CD8-positive, alpha-beta memory T cell (primary cell): ENCODE results near the gene DGAT2. TPM values are rescaled to one million over a fixed set of nuclear protein-coding genes. Genes with fewer than 3 reads are reported as not detected.

Source experiments
- CTCF ChIA-PET: fragments of 350-600 bp; sonication (Branson Sonifier 250); formaldehyde crosslinking; loops from one replicate; lab custom pipeline; 2021; ENCODE audit warnings: antibody characterized with exemption; lab: Charles Lee
- POLR2A ChIA-PET: fragments of 350-600 bp; sonication (Branson Sonifier 250); formaldehyde crosslinking; loops from one replicate; lab custom pipeline; 2021; ENCODE audit warnings: antibody characterized with exemption; lab: Charles Lee
- DNase-seq, 5 donors: peaks; one replicate each; pipeline versions ENCODE4 v3.0.0 to v3.0.0-alpha.2; 2020 to 2022; ENCODE audit warnings: mixed read lengths in 1 of 5
- H3K27ac ChIP-seq: one replicate; pipeline ENCODE4 v1.7.0; 2013; ENCODE audit warnings: low read depth, mild to moderate bottlenecking, low read length, moderate library complexity
- H3K27me3 ChIP-seq: 2 replicates; pipeline ENCODE4 v1.7.0; 2013; ENCODE audit warnings: low read length, mild to moderate bottlenecking; ENCODE audit not compliant: insufficient read depth, poor library complexity, severe bottlenecking
- H3K36me3 ChIP-seq: 2 replicates; pipeline ENCODE4 v1.7.0; 2013; ENCODE audit warnings: mild to moderate bottlenecking, low read length, moderate library complexity; ENCODE audit not compliant: insufficient read depth
- H3K4me1 ChIP-seq: 2 replicates; pipeline ENCODE4 v1.7.0; 2013; ENCODE audit warnings: mild to moderate bottlenecking, low read length, moderate library complexity; ENCODE audit not compliant: insufficient read depth
- H3K4me3 ChIP-seq: 2 replicates; pipeline ENCODE4 v1.7.0; 2013; ENCODE audit warnings: mild to moderate bottlenecking, low read length
- H3K9me3 ChIP-seq: 2 replicates; pipeline ENCODE4 v1.7.0; 2013; ENCODE audit warnings: mild to moderate bottlenecking, low read length
- H3K27ac Mint-ChIP-seq, 8 donors: one replicate each; pipeline ENCODE4 v1.8.0; 2020 to 2021; ENCODE audit warnings: mixed read lengths in 8 of 8, mild to moderate bottlenecking in 6 of 8, inconsistent platforms in 3 of 8, moderate library complexity in 3 of 8
- H3K27me3 Mint-ChIP-seq, 2 donors: one replicate each; pipeline ENCODE4 v1.8.0; 2020 to 2021; ENCODE audit warnings: mixed read lengths in 2 of 2, mild to moderate bottlenecking in 1 of 2, moderate library complexity in 1 of 2
- H3K36me3 Mint-ChIP-seq, 3 donors: one replicate each; pipeline ENCODE4 v1.8.0; 2020 to 2021; ENCODE audit warnings: mixed read lengths in 3 of 3, inconsistent platforms in 1 of 3, mild to moderate bottlenecking in 1 of 3
- H3K4me1 Mint-ChIP-seq, 3 donors: one replicate each; pipeline ENCODE4 v1.8.0; 2020 to 2021; ENCODE audit warnings: mixed read lengths in 3 of 3, inconsistent platforms in 1 of 3, mild to moderate bottlenecking in 1 of 3
- H3K4me3 Mint-ChIP-seq, 7 donors: one replicate each; pipeline ENCODE4 v1.8.0; 2020 to 2021; ENCODE audit warnings: mixed read lengths in 7 of 7, mild to moderate bottlenecking in 6 of 7, moderate library complexity in 4 of 7, inconsistent platforms in 2 of 7
- H3K9me3 Mint-ChIP-seq, 5 donors: one replicate each; pipeline ENCODE4 v1.8.0; 2020 to 2022; ENCODE audit warnings: mixed read lengths in 5 of 5, mild to moderate bottlenecking in 3 of 5, moderate library complexity in 2 of 5, inconsistent platforms in 1 of 5
- polyA plus RNA-seq: library from polyadenylated mRNA; unstranded; fragments of 300-500 nt; fragmentation: Illumina TruSeq; gene quantifications from one replicate; pipeline ENCODE4 v1.2.3, GENCODE V29; 2021
- total RNA-seq, 2 experiments: library from RNA; stranded (reverse); gene quantifications; one replicate each; pipeline ENCODE4 v1.2.3, GENCODE V29; 2021

Gene DGAT2
- total and polyA plus RNA-seq, 3 experiments from 2014 or later: 5.5 to 5.6 TPM; not detected in 1

DNA sequence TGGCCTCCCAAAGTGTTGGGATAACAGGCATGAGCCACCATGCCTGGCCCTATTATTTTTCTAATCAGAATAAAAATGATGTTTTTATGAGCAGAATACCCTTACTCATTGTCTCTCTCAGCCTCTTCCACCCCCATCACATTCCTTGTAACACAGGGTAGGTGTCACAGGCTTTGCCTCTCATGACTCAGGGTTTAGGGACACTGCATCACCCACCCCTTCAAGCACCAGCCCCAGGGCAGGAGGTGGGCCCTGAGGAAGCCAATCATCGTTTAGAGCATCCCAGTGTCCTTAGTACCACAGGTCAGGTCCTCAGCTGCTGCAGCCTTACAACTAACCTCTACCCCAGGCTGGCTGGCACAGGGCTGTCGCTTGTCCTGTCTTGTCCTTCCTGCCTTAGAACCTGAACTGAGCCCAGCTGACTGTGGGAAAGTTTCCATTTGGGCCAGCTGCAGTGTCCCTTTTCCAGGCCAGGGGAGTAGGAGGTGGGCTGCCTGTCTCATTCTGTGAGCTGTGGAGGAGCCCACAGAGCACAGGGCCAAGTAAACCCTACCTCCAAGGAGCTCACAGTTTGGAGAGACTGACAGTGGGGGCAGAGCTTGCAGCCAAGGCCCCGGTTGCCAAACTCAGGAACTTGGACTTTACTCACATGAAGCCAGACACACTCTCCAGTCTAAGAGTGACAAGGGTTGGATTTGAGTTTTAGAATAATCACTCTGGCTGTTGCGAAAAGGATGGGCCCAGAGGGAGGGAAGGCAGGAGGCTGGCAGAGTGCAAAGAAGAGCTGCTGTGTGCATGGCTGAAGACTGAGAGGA, 26.9 kb downstream of the DGAT2 start:
- Mint-ChIP-seq H3K36me3 (no peaks in the 10 kb centered on the region), H3K4me1 (no peaks in the 10 kb centered on the region), H3K27ac (no peak overlapping the region), H3K4me3 (no peak overlapping the region), H3K9me3 (no peaks in the 10 kb centered on the region), H3K27me3 (no peaks in the 10 kb centered on the region)
- ChIA-PET CTCF (interaction anchor here (1.0 kb wide), 1 partner anchor 73 kb away, joined by 3 read pairs; no protein-coding TSS in a partner anchor), POLR2A (no interaction called here)
- Histone ChIP-seq H3K27me3 (no peaks in the 10 kb centered on the region), H3K27ac (no peak overlapping the region), H3K4me3 (no peak overlapping the region), H3K36me3 (no peaks in the 10 kb centered on the region), H3K4me1 (no peaks in the 10 kb centered on the region), H3K9me3 (no peaks in the 10 kb centered on the region)
- no peak for DNase-seq

DNA sequence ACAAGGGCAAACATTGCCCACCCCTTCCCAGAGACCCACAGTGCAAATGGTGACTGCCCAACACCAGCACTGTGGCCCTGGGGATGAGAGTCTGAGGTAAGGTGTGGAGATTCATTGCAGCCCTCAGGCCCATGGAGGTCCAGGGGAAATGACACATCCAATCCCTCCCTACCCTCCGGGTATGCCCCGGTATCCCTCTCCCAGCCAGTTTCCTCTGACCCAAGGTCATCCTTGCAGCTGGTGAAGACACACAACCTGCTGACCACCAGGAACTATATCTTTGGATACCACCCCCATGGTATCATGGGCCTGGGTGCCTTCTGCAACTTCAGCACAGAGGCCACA, 27.5 kb downstream of the DGAT2 start:
- POLR2A ChIA-PET: no interaction called here

GRCh38 chr11:75797116-75797515, 28.5 kb downstream of the DGAT2 start:
- ChIA-PET CTCF (no interaction called here), POLR2A (no interaction called here)
- Mint-ChIP-seq H3K27ac (no peak overlapping the region), H3K4me3 (no peak overlapping the region), H3K9me3 (no peaks in the 10 kb centered on the region), H3K36me3 (no peaks in the 10 kb centered on the region), H3K27me3 (no peaks in the 10 kb centered on the region), H3K4me1 (peaks cover 6 to 11% (median 9%) of the 10 kb centered on the region in 3 donors)
- no peaks in the 10 kb centered on the region for H3K36me3 ChIP-seq
- no peak for DNase-seq
- H3K4me3 ChIP-seq: no peak overlapping the region
- no peaks in the 10 kb centered on the region for H3K9me3 ChIP-seq
- peaks cover 11% of the 10 kb centered on the region for H3K4me1 ChIP-seq
- no peak overlapping the region for H3K27ac ChIP-seq
- no peaks in the 10 kb centered on the region for H3K27me3 ChIP-seq

More for the DNA sequence above, 27.5 kb downstream of the DGAT2 start:
- Mint-ChIP-seq H3K4me1 (peaks cover under 1 to 4% (median 2%) of the 10 kb centered on the region in 3 donors), H3K9me3 (no peaks in the 10 kb centered on the region), H3K36me3 (no peaks in the 10 kb centered on the region), H3K4me3 (no peak overlapping the region), H3K27ac (no peak overlapping the region), H3K27me3 (no peaks in the 10 kb centered on the region)
- no peaks in the 10 kb centered on the region for H3K9me3 ChIP-seq
- no peaks in the 10 kb centered on the region for H3K36me3 ChIP-seq
- CTCF ChIA-PET: no interaction called here
- peaks cover under 1% of the 10 kb centered on the region for H3K4me1 ChIP-seq
- no peak overlapping the region for H3K27ac ChIP-seq
- no peak overlapping the region for H3K4me3 ChIP-seq
- no peaks in the 10 kb centered on the region for H3K27me3 ChIP-seq
- no peak for DNase-seq

DNA sequence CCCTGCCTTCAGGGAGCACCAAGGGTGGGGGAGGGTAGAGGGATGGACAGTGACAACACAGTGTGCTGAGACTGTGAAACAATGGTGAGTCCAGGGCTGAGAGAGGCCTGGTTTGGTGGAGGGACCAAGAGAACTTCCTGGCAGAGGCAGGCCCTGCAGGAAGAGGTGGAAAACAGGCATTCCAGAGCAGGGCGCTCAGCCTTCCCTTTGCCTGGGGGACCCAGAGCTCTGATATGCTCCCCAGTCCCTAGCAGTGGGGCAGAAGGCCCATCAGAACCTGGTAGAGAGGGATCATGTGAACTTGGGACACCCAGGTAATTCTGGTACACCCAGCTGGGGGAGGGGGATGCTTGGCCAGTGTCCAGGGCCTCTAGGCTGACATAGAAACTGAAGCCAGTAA, 29.2 kb downstream of the DGAT2 start:
- H3K27ac Mint-ChIP-seq: no peak overlapping the region
- H3K9me3 Mint-ChIP-seq: no peaks in the 10 kb centered on the region
- DNase-seq: no peak
- no peaks in the 10 kb centered on the region for H3K9me3 ChIP-seq
- no peak overlapping the region for H3K27ac ChIP-seq
- H3K4me3 ChIP-seq: no peak overlapping the region
- H3K36me3 ChIP-seq: no peaks in the 10 kb centered on the region
- H3K36me3 Mint-ChIP-seq: no peaks in the 10 kb centered on the region
- POLR2A ChIA-PET: no interaction called here
- H3K4me1 Mint-ChIP-seq: peaks cover 6 to 11% (median 9%) of the 10 kb centered on the region in 3 donors
- H3K4me3 Mint-ChIP-seq: no peak overlapping the region
- H3K27me3 Mint-ChIP-seq: no peaks in the 10 kb centered on the region
- no peaks in the 10 kb centered on the region for H3K27me3 ChIP-seq
- CTCF ChIA-PET: no interaction called here
- peaks cover 12% of the 10 kb centered on the region for H3K4me1 ChIP-seq

DNA sequence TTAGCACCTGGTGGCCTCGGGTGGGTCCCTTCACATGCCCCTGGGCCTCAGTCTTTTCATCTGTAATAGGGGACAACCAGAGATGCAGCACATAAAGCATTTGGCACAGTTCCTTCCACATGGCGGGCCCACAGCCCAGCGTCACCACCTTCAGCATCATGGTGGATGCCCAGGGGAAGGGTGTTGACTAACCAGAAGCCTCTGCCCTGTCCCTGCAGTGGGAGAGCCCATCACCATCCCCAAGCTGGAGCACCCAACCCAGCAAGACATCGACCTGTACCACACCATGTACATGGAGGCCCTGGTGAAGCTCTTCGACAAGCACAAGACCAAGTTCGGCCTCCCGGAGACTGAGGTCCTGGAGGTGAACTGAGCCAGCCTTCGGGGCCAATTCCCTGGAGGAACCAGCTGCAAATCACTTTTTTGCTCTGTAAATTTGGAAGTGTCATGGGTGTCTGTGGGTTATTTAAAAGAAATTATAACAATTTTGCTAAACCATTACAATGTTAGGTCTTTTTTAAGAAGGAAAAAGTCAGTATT, 31.6 kb downstream of the DGAT2 start:
- H3K36me3 ChIP-seq: no peaks in the 10 kb centered on the region
- ChIA-PET POLR2A (no interaction called here), CTCF (interaction anchor here (1.3 to 1.7 kb wide), 2 partner anchors 67 to 69 kb away, joined by 6 to 7 read pairs; no protein-coding TSS in a partner anchor)
- Mint-ChIP-seq H3K9me3 (no peaks in the 10 kb centered on the region), H3K27me3 (no peaks in the 10 kb centered on the region), H3K27ac (no peak overlapping the region), H3K4me1 (peaks cover 6 to 14% (median 9%) of the 10 kb centered on the region in 3 donors), H3K4me3 (no peak overlapping the region), H3K36me3 (no peaks in the 10 kb centered on the region)
- no peak overlapping the region for H3K4me3 ChIP-seq
- no peaks in the 10 kb centered on the region for H3K9me3 ChIP-seq
- no peak overlapping the region for H3K27ac ChIP-seq
- no peak for DNase-seq
- no peaks in the 10 kb centered on the region for H3K27me3 ChIP-seq
- peaks cover 12% of the 10 kb centered on the region for H3K4me1 ChIP-seq

DNA sequence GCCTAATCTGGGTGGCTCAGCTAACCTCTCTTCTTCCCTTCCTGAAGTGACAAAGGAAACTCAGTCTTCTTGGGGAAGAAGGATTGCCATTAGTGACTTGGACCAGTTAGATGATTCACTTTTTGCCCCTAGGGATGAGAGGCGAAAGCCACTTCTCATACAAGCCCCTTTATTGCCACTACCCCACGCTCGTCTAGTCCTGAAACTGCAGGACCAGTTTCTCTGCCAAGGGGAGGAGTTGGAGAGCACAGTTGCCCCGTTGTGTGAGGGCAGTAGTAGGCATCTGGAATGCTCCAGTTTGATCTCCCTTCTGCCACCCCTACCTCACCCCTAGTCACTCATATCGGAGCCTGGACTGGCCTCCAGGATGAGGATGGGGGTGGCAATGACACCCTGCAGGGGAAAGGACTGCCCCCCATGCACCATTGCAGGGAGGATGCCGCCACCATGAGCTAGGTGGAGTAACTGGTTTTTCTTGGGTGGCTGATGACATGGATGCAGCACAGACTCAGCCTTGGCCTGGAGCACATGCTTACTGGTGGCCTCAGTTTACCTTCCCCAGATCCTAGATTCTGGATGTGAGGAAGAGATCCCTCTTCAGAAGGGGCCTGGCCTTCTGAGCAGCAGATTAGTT, 32.3 kb downstream of the DGAT2 start:
- Mint-ChIP-seq H3K27me3 (no peaks in the 10 kb centered on the region), H3K4me1 (peaks cover 6 to 14% (median 9%) of the 10 kb centered on the region in 3 donors), H3K27ac (peak overlapping the region in 2 of 8 donors; percentile 17 to 60), H3K36me3 (no peaks in the 10 kb centered on the region), H3K9me3 (no peaks in the 10 kb centered on the region), H3K4me3 (no peak overlapping the region)
- peaks cover 12% of the 10 kb centered on the region for H3K4me1 ChIP-seq
- ChIA-PET CTCF (interaction anchor here (1.1 to 3.3 kb wide), 5 partner anchors 13 to 873 kb away, joined by 3 to 94 read pairs (median 12); partner anchors contain the start of gene UVRAG), POLR2A (no interaction called here)
- H3K27ac ChIP-seq: no peak overlapping the region
- H3K27me3 ChIP-seq: no peaks in the 10 kb centered on the region
- no peaks in the 10 kb centered on the region for H3K9me3 ChIP-seq
- no peak for DNase-seq
- no peak overlapping the region for H3K4me3 ChIP-seq
- no peaks in the 10 kb centered on the region for H3K36me3 ChIP-seq

- no peak for DNase-seq
- CTCF ChIA-PET: interaction anchor here (0.7 to 3.3 kb wide), 7 partner anchors 13 to 872 kb away, joined by 3 to 94 read pairs (median 11); partner anchors contain the start of gene UVRAG
- Histone ChIP-seq H3K36me3 (no peaks in the 10 kb centered on the region), H3K4me3 (no peak overlapping the region), H3K4me1 (peaks cover 12% of the 10 kb centered on the region), H3K27me3 (no peaks in the 10 kb centered on the region), H3K9me3 (no peaks in the 10 kb centered on the region), H3K27ac (no peak overlapping the region)
- H3K36me3 Mint-ChIP-seq: no peaks in the 10 kb centered on the region
- no peaks in the 10 kb centered on the region for H3K9me3 Mint-ChIP-seq
- H3K4me3 Mint-ChIP-seq: no peak overlapping the region
- H3K27me3 Mint-ChIP-seq: no peaks in the 10 kb centered on the region
- H3K4me1 Mint-ChIP-seq: peaks cover 6 to 14% (median 9%) of the 10 kb centered on the region in 3 donors
- POLR2A ChIA-PET: no interaction called here
- H3K27ac Mint-ChIP-seq: peak overlapping the region in 1 of 8 donors; percentile 36
These were observed 32.9 kb downstream of the DGAT2 start for GRCh38 chr11:75801362-75802020.
